H9 (cell line): ENCODE results near the gene CDC123. TPM values are rescaled to one million over a fixed set of nuclear protein-coding genes. Genes with fewer than 3 reads are reported as not detected.

ENCODE experiments used
- DNase-seq: peaks from one replicate; pipeline ENCODE4 v3.0.0-alpha.2; 2017
- H2AFZ ChIP-seq: one replicate; pipeline ENCODE4 v1.6.1; 2013; ENCODE audit warnings: mild to moderate bottlenecking, low read length, control low read depth, moderate library complexity
- H2AK5ac ChIP-seq: 2 replicates; pipeline ENCODE4 v1.6.1; 2013; ENCODE audit warnings: low read length, control low read depth, mixed read lengths; ENCODE audit not compliant: insufficient read length
- H2BK120ac ChIP-seq: one replicate; pipeline ENCODE4 v1.6.1; 2013; ENCODE audit warnings: low read depth, mild to moderate bottlenecking, low read length, control low read depth, inconsistent platforms; ENCODE audit not compliant: poor library complexity, severe bottlenecking
- H2BK12ac ChIP-seq: 2 replicates; pipeline ENCODE4 v1.6.1; 2013; ENCODE audit warnings: low read length, control low read depth, mixed read lengths, low read depth; ENCODE audit not compliant: insufficient read length
- H2BK15ac ChIP-seq: 2 replicates; pipeline ENCODE4 v1.6.1; 2013; ENCODE audit warnings: low read depth, low read length, control low read depth
- H2BK20ac ChIP-seq: one replicate; pipeline ENCODE4 v1.6.1; 2013; ENCODE audit warnings: low read depth, mild to moderate bottlenecking, low read length, control low read depth, inconsistent platforms; ENCODE audit not compliant: poor library complexity, severe bottlenecking
- H2BK5ac ChIP-seq: 2 replicates; pipeline ENCODE4 v1.6.1; 2013; ENCODE audit warnings: low read length, control low read depth, mixed read lengths; ENCODE audit not compliant: insufficient read length
- H3K14ac ChIP-seq: 2 replicates; pipeline ENCODE4 v1.6.1; 2013; ENCODE audit warnings: low read length, control low read depth; ENCODE audit not compliant: insufficient read depth
- H3K18ac ChIP-seq: 2 replicates; pipeline ENCODE4 v1.6.1; 2013; ENCODE audit warnings: low read depth, mild to moderate bottlenecking, mixed read lengths, low read length, control low read depth; ENCODE audit not compliant: insufficient read length
- H3K23ac ChIP-seq: 2 replicates; pipeline ENCODE4 v1.6.1; 2013; ENCODE audit warnings: low read length, control low read depth, mixed read lengths, low read depth; ENCODE audit not compliant: insufficient read length
- H3K23me2 ChIP-seq: 2 replicates; pipeline ENCODE4 v1.6.1; 2013; ENCODE audit warnings: low read depth, mild to moderate bottlenecking, mixed read lengths, low read length, control low read depth; ENCODE audit not compliant: insufficient read length, poor library complexity, severe bottlenecking
- H3K27ac ChIP-seq: 2 replicates; pipeline ENCODE4 v1.5.1; 2013; ENCODE audit warnings: low read length, control low read depth, mixed read lengths, low read depth; ENCODE audit not compliant: insufficient read length
- H3K27me3 ChIP-seq: 2 replicates; pipeline ENCODE4 v1.6.1; 2013; ENCODE audit warnings: low read length, control low read depth, inconsistent platforms; ENCODE audit not compliant: insufficient read depth
- H3K4ac ChIP-seq: 2 replicates; pipeline ENCODE4 v1.6.1; 2013; ENCODE audit warnings: low read depth, mild to moderate bottlenecking, control low read depth, inconsistent platforms, low read length, moderate library complexity
- H3K4me1 ChIP-seq: 2 replicates; pipeline ENCODE4 v1.6.1; 2013; ENCODE audit warnings: low read length, control low read depth, inconsistent platforms; ENCODE audit not compliant: insufficient read depth
- H3K4me2 ChIP-seq: 2 replicates; pipeline ENCODE4 v1.6.1; 2013; ENCODE audit warnings: low read length, control low read depth, mixed read lengths; ENCODE audit not compliant: insufficient read length, insufficient read depth
- H3K56ac ChIP-seq: 2 replicates; pipeline ENCODE4 v1.6.1; 2013; ENCODE audit warnings: low read depth, mild to moderate bottlenecking, mixed read lengths, low read length, control low read depth; ENCODE audit not compliant: insufficient read length
- H3K79me1 ChIP-seq: 2 replicates; pipeline ENCODE4 v1.6.1; 2013; ENCODE audit warnings: low read depth, mild to moderate bottlenecking, moderate library complexity, low read length, control low read depth, inconsistent platforms; ENCODE audit not compliant: insufficient read depth, poor library complexity, severe bottlenecking
- H3K79me2 ChIP-seq: 2 replicates; pipeline ENCODE4 v1.6.1; 2013; ENCODE audit warnings: low read length, control low read depth, inconsistent platforms; ENCODE audit not compliant: insufficient read depth
- H3K9ac ChIP-seq: 2 replicates; pipeline ENCODE4 v1.6.1; 2013; ENCODE audit warnings: low read length, control low read depth, mixed read lengths; ENCODE audit not compliant: insufficient read length; ENCODE audit errors: extremely low read depth
- H3K9me3 ChIP-seq: one replicate; pipeline ENCODE4 v1.6.1; 2013; ENCODE audit warnings: low read depth, low read length, inconsistent platforms; ENCODE audit not compliant: control insufficient read depth
- H3T11ph ChIP-seq: one replicate; pipeline ENCODE4 v1.6.1; 2013; ENCODE audit warnings: mild to moderate bottlenecking, low read length, control low read depth, inconsistent platforms
- H4K20me1 ChIP-seq: one replicate; pipeline ENCODE4 v1.6.1; 2013; ENCODE audit not compliant: control insufficient read depth, insufficient read length, insufficient read depth
- H4K5ac ChIP-seq: 2 replicates; pipeline ENCODE4 v1.6.1; 2013; ENCODE audit warnings: low read depth, mild to moderate bottlenecking, mixed read lengths, low read length, control low read depth; ENCODE audit not compliant: insufficient read length
- H4K8ac ChIP-seq: replicated peaks from 2 replicates; pipeline ENCODE4 v1.6.1; 2013; ENCODE audit warnings: low read length, control low read depth, mixed read lengths, low read depth; ENCODE audit not compliant: insufficient read length
- H4K91ac ChIP-seq: 2 replicates; pipeline ENCODE4 v1.6.1; 2013; ENCODE audit warnings: low read depth, mild to moderate bottlenecking, moderate library complexity, mixed read lengths, low read length, control low read depth; ENCODE audit not compliant: insufficient read length
- H3K27ac Mint-ChIP-seq, 3 experiments: 2 replicates in 2 of 3; 3 replicates in 1 of 3; pipeline ENCODE4 v1.8.0; 2020 to 2021; ENCODE audit warnings: mixed read lengths in 3 of 3, mild to moderate bottlenecking in 1 of 3, moderate library complexity in 1 of 3
- H3K27me3 Mint-ChIP-seq: 2 replicates; pipeline ENCODE4 v1.8.0; 2021; ENCODE audit warnings: low read depth, mild to moderate bottlenecking, moderate library complexity, mixed read lengths
- H3K36me3 Mint-ChIP-seq, 3 experiments: 2 replicates in 2 of 3; 3 replicates in 1 of 3; pipeline ENCODE4 v1.8.0; 2020 to 2021; ENCODE audit warnings: low read depth in 3 of 3, mixed read lengths in 3 of 3; ENCODE audit not compliant: insufficient read depth in 1 of 3
- H3K4me1 Mint-ChIP-seq, 2 experiments: 2 replicates each; pipeline ENCODE4 v1.8.0; 2020; ENCODE audit warnings: mixed read lengths in 2 of 2
- H3K4me3 Mint-ChIP-seq, 2 experiments: 2 replicates in 1 of 2; 3 replicates in 1 of 2; pipeline ENCODE4 v1.8.0; 2020 to 2021; ENCODE audit warnings: mild to moderate bottlenecking in 2 of 2, mixed read lengths in 2 of 2, moderate library complexity in 1 of 2
- H3K9me3 Mint-ChIP-seq, 2 experiments: 2 replicates in 1 of 2; 3 replicates in 1 of 2; pipeline ENCODE4 v1.8.0; 2020; ENCODE audit warnings: mild to moderate bottlenecking in 2 of 2, mixed read lengths in 2 of 2, moderate library complexity in 1 of 2
- CTCF ChIP-seq: fragments of 200-600 bp; sonication (generic); conservative IDR thresholded peaks from 3 replicates; pipeline ENCODE4 v1.8.0; 2021; ENCODE audit warnings: antibody characterized with exemption, mild to moderate bottlenecking
- WGBS: extraction: QIAGEN DNeasy Blood & Tissue Kit; methylation state at CpG from one replicate; pipeline ENCODE4 v1.1.7; 2013; ENCODE audit warnings: missing lambda C conversion rate, low lambda C conversion rate, mixed read lengths; ENCODE audit not compliant: insufficient read length; ENCODE audit errors: extremely low coverage; 5-methylcytosine and 5-hydroxymethylcytosine counted together
- total RNA-seq: library from RNA; stranded (reverse); gene quantifications from 2 replicates; pipeline ENCODE4 v1.2.1, GENCODE V29; 2021

The CDC123 gene
- total RNA-seq, 1 experiment from 2014 or later: 159 TPM

- Histone ChIP-seq H4K20me1 (no peaks in the 10 kb centered on the region), H4K91ac (no peak overlapping the region), H3K23ac (no peak overlapping the region), H3K4me2 (no peak overlapping the region), H3K56ac (no peak overlapping the region), H2BK15ac (no peak overlapping the region), H3K27ac (no peak overlapping the region), H2BK20ac (no peak overlapping the region), H3T11ph (no peak overlapping the region), H3K79me2 (no peaks in the 10 kb centered on the region), H3K9ac (no peak overlapping the region), H3K14ac (no peak overlapping the region), H3K4me1 (no peaks in the 10 kb centered on the region), H3K18ac (no peak overlapping the region), H3K27me3 (no peaks in the 10 kb centered on the region), H2AFZ (no peak overlapping the region), H2BK12ac (no peak overlapping the region), H3K9me3 (no peaks in the 10 kb centered on the region), H2BK5ac (no peak overlapping the region), H2BK120ac (no peak overlapping the region), H3K4ac (no peak overlapping the region), H3K23me2 (no peaks in the 10 kb centered on the region), H2AK5ac (no peak overlapping the region), H3K79me1 (no peaks in the 10 kb centered on the region), H4K8ac (no peak overlapping the region), H4K5ac (no peak overlapping the region)
- Mint-ChIP-seq H3K27ac (peak overlapping the region in 2 of 3 experiments; percentile 57 to 60; a peak in 1 of 7 replicates), H3K4me3 (no peak overlapping the region), H3K4me1 (peaks cover 0 to 3% of the 10 kb centered on the region in 2 experiments; a peak in 2 of 4 replicates), H3K36me3 (peaks cover 9 to 78% (median 47%) of the 10 kb centered on the region in 3 experiments; a peak in 6 of 7 replicates), H3K27me3 (no peaks in the 10 kb centered on the region), H3K9me3 (no peaks in the 10 kb centered on the region)
- no CpG with 5 or more reads among the region's 12 CpGs for WGBS
- DNase-seq: no peak
- no peak for TF ChIP-seq CTCF
Measured at GRCh38 chr10:12164085-12164484, 31.9 kb upstream of the CDC123 start.
